ENCODE results near the gene TCN1. TPM values are rescaled to one million over a fixed set of nuclear protein-coding genes. Genes with fewer than 3 reads are reported as not detected.
"Not testable (repeated sequence)": the region's sequence is repeated elsewhere in the genome, so short reads cannot be mapped to it uniquely, and the experiment has no call there.

TCN1 gene
- polyA plus RNA-seq, 3 donors = not detected

- no peak overlapping the region for H3K27ac ChIP-seq (ENCODE audit: low read depth in 1 of 2, low read length in 2 of 2)
- H4K20me1 ChIP-seq (ENCODE audit: insufficient read depth, low read length) = no peaks in the 10 kb centered on the region
- H3K4me2 ChIP-seq (replicated peaks; ENCODE audit: extremely low read depth, low read length, poor library complexity, severe bottlenecking) = no peak overlapping the region
- H3K79me2 ChIP-seq (ENCODE audit: insufficient read depth, low read length) = no peaks in the 10 kb centered on the region
- peaks cover 25 to 39% (median 37%) of the 10 kb centered on the region in 7 donors for H3K9me3 Mint-ChIP-seq
- TF ChIP-seq CTCF (IDR thresholded peaks at IDR 0.05) = no peak
- H3K36me3 ChIP-seq (replicated peaks in 1 of 2; ENCODE audit: control insufficient read depth in 1 of 2, insufficient read depth in 2 of 2, low read length in 2 of 2) = no peaks in the 10 kb centered on the region
- H2AFZ ChIP-seq (ENCODE audit: insufficient read depth, low read depth, low read length, poor library complexity, severe bottlenecking) = no peak overlapping the region
- H3K27me3 ChIP-seq (ENCODE audit: control insufficient read depth in 2 of 2, insufficient read depth in 2 of 2, low read length in 2 of 2) = no peaks in the 10 kb centered on the region
- peaks cover 0 to 1% (median 0%) of the 10 kb centered on the region in 3 donors for H3K27me3 Mint-ChIP-seq (ENCODE audit: low read depth in 3 of 3)
- H3K4me1 ChIP-seq (ENCODE audit: control insufficient read depth in 1 of 2, insufficient read depth in 2 of 2, low read length in 2 of 2) = no peaks in the 10 kb centered on the region
- H3K27ac Mint-ChIP-seq = no peak overlapping the region
- no peak overlapping the region for H3K9ac ChIP-seq (ENCODE audit: insufficient read depth, low read length, poor library complexity, severe bottlenecking)
- H3K4me3 ChIP-seq (replicated peaks in 1 of 3; ENCODE audit: low read depth in 2 of 3, low read length in 3 of 3) = no peak overlapping the region
- no peak for DNase-seq
- intact Hi-C loops (cut with micrococcal nuclease) = no loop called here
- no peaks in the 10 kb centered on the region for H3K4me1 Mint-ChIP-seq
- H3K36me3 Mint-ChIP-seq = peaks cover 0 to 4% of the 10 kb centered on the region in 2 donors
- WGBS (ENCODE audit: insufficient coverage) = 28% methylated on average over 4 of the region's 4 CpGs
- H3K9me3 ChIP-seq (replicated peaks in 1 of 2; ENCODE audit: control insufficient read depth in 1 of 2, insufficient read depth in 1 of 2, low read length in 2 of 2) = peaks cover 0 to 18% of the 10 kb centered on the region in 2 donors
- H3K4me3 Mint-ChIP-seq = no peak overlapping the region
Measured at GRCh38 chr11:59891781-59892181, 25.5 kb upstream of the TCN1 start.

GRCh38 chr11:59887156-59887555 lies 20.9 kb upstream of the TCN1 start:
- H3K27ac ChIP-seq (ENCODE audit: low read depth in 1 of 2, low read length in 2 of 2); H3K36me3 ChIP-seq (replicated peaks in 1 of 2; ENCODE audit: control insufficient read depth in 1 of 2, insufficient read depth in 2 of 2, low read length in 2 of 2); H3K36me3 Mint-ChIP-seq; H3K4me1 ChIP-seq (ENCODE audit: control insufficient read depth in 1 of 2, insufficient read depth in 2 of 2, low read length in 2 of 2); H3K4me2 ChIP-seq (replicated peaks; ENCODE audit: extremely low read depth, low read length, poor library complexity, severe bottlenecking); H3K79me2 ChIP-seq (ENCODE audit: insufficient read depth, low read length); H3K4me3 Mint-ChIP-seq; H4K20me1 ChIP-seq (ENCODE audit: insufficient read depth, low read length); H3K9ac ChIP-seq (ENCODE audit: insufficient read depth, low read length, poor library complexity, severe bottlenecking); intact Hi-C loops (cut with micrococcal nuclease); H3K4me1 Mint-ChIP-seq; H3K27ac Mint-ChIP-seq; H3K27me3 Mint-ChIP-seq (ENCODE audit: low read depth in 3 of 3); DNase-seq; H3K27me3 ChIP-seq (ENCODE audit: control insufficient read depth in 2 of 2, insufficient read depth in 2 of 2, low read length in 2 of 2); H2AFZ ChIP-seq (ENCODE audit: insufficient read depth, low read depth, low read length, poor library complexity, severe bottlenecking); H3K4me3 ChIP-seq (replicated peaks in 1 of 3; ENCODE audit: low read depth in 2 of 3, low read length in 3 of 3): not testable (repeated sequence)
- H3K9me3 Mint-ChIP-seq = peaks cover 28 to 42% (median 36%) of the 10 kb centered on the region in 7 donors
- peaks cover 0 to 18% of the 10 kb centered on the region in 2 donors for H3K9me3 ChIP-seq (replicated peaks in 1 of 2; ENCODE audit: control insufficient read depth in 1 of 2, insufficient read depth in 1 of 2, low read length in 2 of 2)

All from CD14-positive monocyte (primary cell).